ENCODE measurements around the gene PPP2R5C. TPM values are rescaled to one million over a fixed set of nuclear protein-coding genes. Genes with fewer than 3 reads are reported as not detected.

Gene PPP2R5C
- total RNA-seq, 1 donor from 2014 or later = 103 TPM

GRCh38 chr14:101914083-101914482 is 152.6 kb downstream of the PPP2R5C start:
- DNase-seq (ENCODE audit: low read depth) = no peak

GRCh38 chr14:101915871-101916815 is 154.6 kb downstream of the PPP2R5C start:
- no peak for DNase-seq (ENCODE audit: low read depth)

DNA sequence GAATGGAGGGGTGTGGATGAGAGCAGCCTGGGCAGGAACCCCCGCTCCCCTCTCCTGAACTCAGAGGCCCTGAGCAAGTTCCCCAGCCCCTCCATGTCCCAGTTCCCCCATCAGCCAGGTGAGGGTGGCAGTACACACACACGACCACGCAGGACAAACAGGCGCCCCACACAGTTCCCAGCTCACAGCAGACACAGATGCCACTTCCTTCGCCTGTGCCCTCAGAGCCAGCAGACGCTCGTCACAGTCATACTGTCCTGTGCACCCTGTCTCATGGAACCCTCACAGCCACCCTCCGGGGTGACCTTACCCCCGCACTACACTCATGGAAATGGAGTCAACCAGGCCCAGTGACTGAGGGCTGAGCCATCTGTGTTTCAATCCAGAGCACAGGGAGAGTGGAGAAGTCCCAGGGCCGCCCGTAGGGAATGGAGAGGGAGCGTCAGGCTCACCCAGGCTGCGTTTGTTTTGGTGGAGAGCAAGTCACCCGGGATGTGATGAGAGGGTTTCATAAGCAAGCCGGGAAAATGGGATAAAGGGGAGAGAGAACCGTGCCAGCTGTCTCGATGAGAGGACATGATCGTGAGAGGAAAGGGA is 155.4 kb downstream of the PPP2R5C start:
- DNase-seq (ENCODE audit: low read depth) = no peak

- no peak for DNase-seq (ENCODE audit: low read depth)
Measured at GRCh38 chr14:101917413-101918017, 156.0 kb downstream of the PPP2R5C start.

- no peak for DNase-seq (ENCODE audit: low read depth)
Measured at GRCh38 chr14:101918065-101918989, 156.8 kb downstream of the PPP2R5C start.

GRCh38 chr14:101920271-101920670 is 158.8 kb downstream of the PPP2R5C start:
- DNase-seq (ENCODE audit: low read depth) = no peak

- DNase-seq (ENCODE audit: low read depth) = no peak
Measured at GRCh38 chr14:101922866-101923265, 161.4 kb downstream of the PPP2R5C start.

DNA sequence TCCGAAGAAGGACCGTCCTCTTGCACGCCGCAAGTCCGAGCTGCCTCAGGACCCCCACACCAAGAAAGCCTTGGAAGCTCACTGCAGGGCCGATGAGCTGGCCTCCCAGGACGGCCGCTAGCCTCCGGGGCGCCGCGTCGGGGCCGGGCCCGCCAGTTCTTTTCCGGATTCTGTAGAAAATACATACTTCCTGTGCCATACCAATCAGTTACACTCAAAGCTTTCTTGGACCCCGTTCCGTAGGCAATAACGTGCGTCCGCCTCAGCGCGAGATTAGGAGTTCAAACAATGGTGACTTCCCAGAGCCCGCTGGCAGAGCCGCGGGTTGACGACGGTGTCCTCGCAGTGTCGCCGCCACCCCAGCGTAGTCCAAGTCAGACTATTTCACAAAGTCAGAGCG is 163.6 kb downstream of the PPP2R5C start:
- no peak for DNase-seq (ENCODE audit: low read depth)

- no peak for DNase-seq (ENCODE audit: low read depth)
Measured at GRCh38 chr14:101926085-101926484, 164.6 kb downstream of the PPP2R5C start.

DNA sequence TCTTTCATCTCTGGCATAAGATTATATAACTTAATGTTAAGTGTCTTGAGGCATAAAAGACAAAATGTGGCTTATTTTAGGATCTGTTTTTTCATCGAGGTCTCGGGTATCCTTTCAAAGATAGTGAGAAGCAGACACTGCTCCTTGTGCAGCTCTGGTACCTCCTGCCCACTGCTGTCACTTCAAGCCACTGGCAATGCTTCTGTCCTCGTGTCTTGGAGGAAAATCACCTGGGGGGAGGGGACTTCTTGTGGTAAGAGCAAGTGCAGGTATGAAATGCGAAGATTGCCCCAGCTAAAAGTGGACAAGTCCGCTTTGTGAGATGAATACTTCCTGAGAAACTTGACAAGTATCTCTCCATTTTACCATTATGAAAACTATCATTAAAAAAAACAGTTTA is 165.1 kb downstream of the PPP2R5C start:
- DNase-seq (ENCODE audit: low read depth) = no peak

GRCh38 chr14:101927859-101928258 is 166.3 kb downstream of the PPP2R5C start:
- DNase-seq (ENCODE audit: low read depth) = peak; percentile 93

GRCh38 chr14:101928415-101928841 is 166.9 kb downstream of the PPP2R5C start:
- no peak for DNase-seq (ENCODE audit: low read depth)

- DNase-seq (ENCODE audit: low read depth) = no peak
Measured at GRCh38 chr14:101929096-101929495, 167.6 kb downstream of the PPP2R5C start.

- DNase-seq (ENCODE audit: low read depth) = no peak
Measured at GRCh38 chr14:101929946-101930345, 168.4 kb downstream of the PPP2R5C start.

- no peak for DNase-seq (ENCODE audit: low read depth)
Measured at GRCh38 chr14:101932673-101933072, 171.2 kb downstream of the PPP2R5C start.

GRCh38 chr14:101933209-101933608 is 171.7 kb downstream of the PPP2R5C start:
- no peak for DNase-seq (ENCODE audit: low read depth)

DNA sequence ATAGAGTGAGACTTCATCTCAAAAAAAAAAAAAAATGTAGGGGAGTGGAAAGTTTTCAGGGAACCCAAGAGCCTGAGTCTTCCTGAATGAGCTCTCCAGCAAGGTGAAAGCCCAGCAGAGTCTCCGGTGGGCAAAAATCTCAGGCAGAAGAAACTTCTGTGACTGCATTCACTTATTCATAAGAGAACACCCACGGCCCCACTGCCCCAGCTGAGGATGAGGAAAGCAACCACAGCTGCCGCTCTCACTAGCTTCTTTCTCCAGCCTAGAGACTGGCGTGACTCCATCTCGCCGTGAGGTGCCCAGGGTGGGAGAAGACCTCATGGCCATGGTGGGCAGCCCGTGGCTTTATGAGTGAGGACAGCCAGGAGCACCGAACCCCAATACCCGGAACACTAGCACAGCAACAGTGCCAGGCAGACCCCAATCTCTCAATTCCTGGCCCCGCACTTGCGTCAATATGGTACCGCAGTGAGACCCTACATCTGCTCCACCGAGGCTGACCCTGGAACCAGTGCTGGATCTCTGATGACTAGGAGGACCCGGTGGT is 173.2 kb downstream of the PPP2R5C start:
- no peak for DNase-seq (ENCODE audit: low read depth)

DNA sequence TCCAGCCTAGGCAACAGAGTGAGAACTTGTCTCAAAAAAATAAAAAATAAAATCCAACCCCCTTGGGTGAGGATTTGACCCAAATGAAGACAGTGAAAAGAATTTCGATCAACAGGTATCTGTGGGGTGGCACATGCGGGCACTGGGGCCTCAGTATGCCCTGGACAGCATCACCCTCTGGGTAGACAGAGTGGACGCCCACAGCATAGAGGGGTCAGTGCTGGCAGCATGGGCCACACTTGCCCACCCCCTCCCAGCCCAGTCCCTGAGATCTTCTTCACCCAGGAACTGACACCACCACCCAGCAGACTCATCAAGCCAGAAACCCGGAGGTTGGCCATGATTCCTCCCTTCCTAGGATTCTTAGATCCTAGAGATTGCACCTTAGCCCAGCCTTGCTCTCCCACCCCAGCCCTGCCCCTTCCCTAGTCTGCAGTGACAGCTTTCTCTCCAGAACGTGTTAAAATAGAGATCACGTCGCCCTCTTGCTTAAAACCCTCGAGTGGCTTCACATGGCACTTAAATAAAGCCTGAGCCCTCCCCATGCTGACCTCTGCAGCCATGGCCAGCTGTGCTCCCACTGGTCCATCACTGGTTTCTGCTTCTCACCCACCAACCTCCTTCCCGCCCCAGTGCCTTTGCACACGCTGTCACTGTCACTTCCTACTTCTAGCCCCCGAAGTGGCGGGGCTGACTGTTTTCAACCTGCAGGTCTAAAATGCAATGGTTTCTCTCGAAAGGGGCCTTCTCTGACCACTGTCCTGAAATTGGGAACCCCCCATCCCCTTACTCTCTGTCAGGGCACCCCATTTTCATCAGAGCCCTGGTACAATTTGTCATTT is 176.6 kb downstream of the PPP2R5C start:
- no peak for DNase-seq (ENCODE audit: low read depth)

GRCh38 chr14:101939646-101940170 is 178.2 kb downstream of the PPP2R5C start:
- no peak for DNase-seq (ENCODE audit: low read depth)

GRCh38 chr14:101944451-101944850 is 182.9 kb downstream of the PPP2R5C start:
- no peak for DNase-seq (ENCODE audit: low read depth)
